Astrocyte of the spinal cord (primary cell): ENCODE results near the gene DAB1.

Experiments
- DNase-seq: peaks from one replicate; pipeline ENCODE4 v3.0.0; 2011; ENCODE audit warnings: low read depth, low spot score
- H3K4me3 ChIP-seq: 2 replicates; pipeline ENCODE4 v1.5.1; 2011; ENCODE audit warnings: low read depth, mild to moderate bottlenecking, low read length, moderate library complexity
- in situ Hi-C: cut with HindIII; loops from 2 replicates; pipeline ENCODE4 v1.10.0; 2017; ENCODE audit warnings: low sequenced_read_pairs
- TF ChIP-seq, protein P1 (sequence below): IDR thresholded peaks from 2 replicates; pipeline ENCODE4 v1.5.1; 2012; ENCODE audit warnings: low read depth, mild to moderate bottlenecking, low read length, inconsistent platforms

Gene DAB1

DNA sequence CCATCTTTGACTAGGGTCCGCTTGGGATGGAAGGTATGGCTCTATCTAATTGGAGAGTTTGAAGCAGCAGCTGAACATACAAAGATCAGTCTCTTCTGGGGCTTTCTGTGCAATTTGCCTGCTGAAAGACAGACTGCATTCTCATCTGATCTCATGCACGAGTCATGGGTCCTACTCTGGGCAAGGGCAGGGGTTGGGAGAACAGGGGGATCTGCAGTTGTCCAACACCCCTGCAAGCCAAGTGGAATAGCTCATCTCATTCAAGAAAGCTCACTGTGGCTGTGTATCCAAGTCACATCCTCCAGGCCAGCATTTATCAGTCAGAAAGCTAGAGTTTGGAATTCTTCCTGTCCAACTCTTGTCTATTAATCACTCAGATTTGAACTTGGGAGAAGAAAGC is 280.9 kb downstream of the DAB1 start:
- no peak overlapping the region for H3K4me3 ChIP-seq
- in situ Hi-C loops: no loop called here
- TF ChIP-seq, protein P1, sequence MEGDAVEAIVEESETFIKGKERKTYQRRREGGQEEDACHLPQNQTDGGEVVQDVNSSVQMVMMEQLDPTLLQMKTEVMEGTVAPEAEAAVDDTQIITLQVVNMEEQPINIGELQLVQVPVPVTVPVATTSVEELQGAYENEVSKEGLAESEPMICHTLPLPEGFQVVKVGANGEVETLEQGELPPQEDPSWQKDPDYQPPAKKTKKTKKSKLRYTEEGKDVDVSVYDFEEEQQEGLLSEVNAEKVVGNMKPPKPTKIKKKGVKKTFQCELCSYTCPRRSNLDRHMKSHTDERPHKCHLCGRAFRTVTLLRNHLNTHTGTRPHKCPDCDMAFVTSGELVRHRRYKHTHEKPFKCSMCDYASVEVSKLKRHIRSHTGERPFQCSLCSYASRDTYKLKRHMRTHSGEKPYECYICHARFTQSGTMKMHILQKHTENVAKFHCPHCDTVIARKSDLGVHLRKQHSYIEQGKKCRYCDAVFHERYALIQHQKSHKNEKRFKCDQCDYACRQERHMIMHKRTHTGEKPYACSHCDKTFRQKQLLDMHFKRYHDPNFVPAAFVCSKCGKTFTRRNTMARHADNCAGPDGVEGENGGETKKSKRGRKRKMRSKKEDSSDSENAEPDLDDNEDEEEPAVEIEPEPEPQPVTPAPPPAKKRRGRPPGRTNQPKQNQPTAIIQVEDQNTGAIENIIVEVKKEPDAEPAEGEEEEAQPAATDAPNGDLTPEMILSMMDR: no peak
- DNase-seq: no peak

DNA sequence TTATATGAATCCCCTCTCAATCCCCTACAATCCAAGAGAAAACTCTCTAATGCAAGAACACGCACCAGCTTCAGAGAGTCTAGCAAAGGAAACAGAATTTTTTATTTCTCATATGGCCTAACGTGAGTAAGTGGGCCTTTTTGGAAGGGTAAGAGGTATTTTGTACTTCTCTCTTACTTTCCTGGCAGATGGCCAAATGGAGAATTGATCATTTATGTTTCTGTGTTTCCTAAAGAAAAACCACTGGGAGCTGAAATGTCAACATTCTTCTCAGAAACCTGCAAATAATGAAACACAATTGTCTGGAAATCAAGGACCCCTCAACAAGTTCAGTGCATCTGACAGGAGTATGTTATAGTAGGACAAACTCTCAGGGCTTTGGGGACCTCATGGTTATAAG is 281.7 kb downstream of the DAB1 start:
- no peak for DNase-seq
- TF ChIP-seq, protein P1: no peak
- no peak overlapping the region for H3K4me3 ChIP-seq
- in situ Hi-C loops: no loop called here

GRCh38 chr1:57138432-57139078 is 285.3 kb downstream of the DAB1 start:
- TF ChIP-seq, protein P1: no peak
- DNase-seq: no peak
- in situ Hi-C loops: no loop called here
- no peak overlapping the region for H3K4me3 ChIP-seq

DNA sequence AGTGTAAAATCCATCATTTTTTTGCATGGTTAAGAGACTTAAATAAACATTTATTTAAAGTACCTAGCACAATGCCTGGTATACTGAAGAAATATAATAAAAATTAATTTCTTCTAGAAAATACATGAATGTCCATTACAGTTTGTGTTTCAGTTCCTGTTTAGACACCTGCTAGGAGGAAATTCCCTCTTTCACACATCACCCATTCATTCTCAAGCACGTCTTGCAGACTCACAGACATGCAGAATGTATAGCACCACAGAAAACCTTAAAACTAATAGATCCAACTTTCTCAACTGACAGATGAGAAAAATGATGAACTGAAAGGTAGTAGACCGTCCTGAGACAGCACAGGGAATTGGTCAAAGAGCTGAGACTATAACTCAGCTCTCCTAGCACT is 285.9 kb downstream of the DAB1 start:
- DNase-seq: no peak
- TF ChIP-seq, protein P1: no peak
- in situ Hi-C loops: no loop called here

DNA sequence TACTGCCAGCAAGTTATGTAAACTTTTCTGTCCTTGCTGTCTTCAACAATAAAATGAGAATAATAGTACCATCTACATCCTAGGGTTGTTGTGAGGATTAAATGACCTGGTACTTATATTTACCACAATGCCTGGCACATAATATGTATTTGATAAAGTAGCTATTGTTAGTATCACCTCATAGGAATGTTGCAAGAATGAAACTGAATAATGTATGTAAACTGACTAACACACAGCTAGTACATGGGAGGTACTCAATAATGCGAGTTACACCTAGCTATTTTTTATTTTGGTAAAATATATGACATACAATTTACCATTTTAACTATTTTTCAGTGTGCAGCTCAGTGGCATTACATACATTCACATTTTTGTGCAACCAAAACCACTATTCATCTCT is 289.1 kb downstream of the DAB1 start:
- no peak overlapping the region for H3K4me3 ChIP-seq
- in situ Hi-C loops: no loop called here
- no peak for DNase-seq
- TF ChIP-seq, protein P1: no peak

More for the DNA sequence above, 285.9 kb downstream of the DAB1 start:
- H3K4me3 ChIP-seq: no peak overlapping the region

DNA sequence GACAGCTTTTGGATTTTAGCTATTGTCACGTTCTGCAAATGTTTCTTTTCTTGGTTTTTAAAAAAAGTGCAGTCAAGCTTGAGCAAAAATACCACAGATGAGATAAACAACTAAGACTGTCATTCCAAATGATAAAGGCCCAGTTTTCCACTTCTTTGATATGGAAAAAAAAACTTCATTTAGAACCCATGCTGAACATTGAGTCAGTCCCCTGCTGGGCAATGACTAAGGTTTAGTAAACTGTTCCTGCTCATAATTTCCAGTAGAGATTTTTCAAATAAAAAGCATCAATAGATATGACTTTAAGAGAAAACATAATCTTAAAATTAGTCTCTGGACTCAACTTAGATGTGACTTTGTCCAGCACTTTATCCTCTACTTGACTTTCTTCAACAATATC is 290.2 kb downstream of the DAB1 start:
- DNase-seq: peak; percentile 42
- TF ChIP-seq, protein P1: no peak
- no peak overlapping the region for H3K4me3 ChIP-seq
- in situ Hi-C loops: no loop called here
